Left ventricle myocardium inferior (tissue), 1 donor: ENCODE measurements around the gene KLRF1. TPM values are rescaled to one million over a fixed set of nuclear protein-coding genes. Genes with fewer than 3 reads are reported as not detected.

Source experiments
- DNase-seq: peaks from one replicate; pipeline ENCODE4 v3.0.0-alpha.2; 2020
- H3K27ac ChIP-seq: fragments of 200-600 bp; replicated peaks from 2 replicates; pipeline ENCODE4 v1.8.0; 2021
- H3K27me3 ChIP-seq: fragments of 200-600 bp; 2 replicates; pipeline ENCODE4 v1.8.0; 2021; ENCODE audit warnings: low read depth
- H3K36me3 ChIP-seq: fragments of 200-600 bp; 2 replicates; pipeline ENCODE4 v1.8.0; 2021
- H3K4me1 ChIP-seq: fragments of 200-600 bp; 2 replicates; pipeline ENCODE4 v1.8.0; 2021
- H3K4me3 ChIP-seq: fragments of 200-600 bp; 2 replicates; pipeline ENCODE4 v1.8.0; 2021; ENCODE audit warnings: mild to moderate bottlenecking, moderate library complexity
- H3K9me3 ChIP-seq: fragments of 200-600 bp; replicated peaks from 2 replicates; pipeline ENCODE4 v1.8.0; 2021
- CTCF ChIP-seq: fragments of 200-600 bp; IDR thresholded peaks from 2 replicates; pipeline ENCODE4 v1.8.0; 2021; ENCODE audit warnings: antibody characterized with exemption, mild to moderate bottlenecking, borderline replicate concordance
- intact Hi-C: fragments of 100-400 bp; cut with micrococcal nuclease; formaldehyde crosslinking; loops from one replicate; pipeline ENCODE4 v1.11.0; 2022
- total RNA-seq: library from RNA; stranded (reverse); fragmentation: NEBNext Ultra II Directional; extraction: Animal tissue kit (Norgen Biotek cat#: 25700); gene quantifications from one replicate; pipeline ENCODE4 v1.2.1, GENCODE V29; 2021
- donor health status: DM: no; HTN: yes; CAD: no; lungs with severe emphysema.

Gene KLRF1
- total RNA-seq, 1 donor from 2014 or later = not detected

DNA sequence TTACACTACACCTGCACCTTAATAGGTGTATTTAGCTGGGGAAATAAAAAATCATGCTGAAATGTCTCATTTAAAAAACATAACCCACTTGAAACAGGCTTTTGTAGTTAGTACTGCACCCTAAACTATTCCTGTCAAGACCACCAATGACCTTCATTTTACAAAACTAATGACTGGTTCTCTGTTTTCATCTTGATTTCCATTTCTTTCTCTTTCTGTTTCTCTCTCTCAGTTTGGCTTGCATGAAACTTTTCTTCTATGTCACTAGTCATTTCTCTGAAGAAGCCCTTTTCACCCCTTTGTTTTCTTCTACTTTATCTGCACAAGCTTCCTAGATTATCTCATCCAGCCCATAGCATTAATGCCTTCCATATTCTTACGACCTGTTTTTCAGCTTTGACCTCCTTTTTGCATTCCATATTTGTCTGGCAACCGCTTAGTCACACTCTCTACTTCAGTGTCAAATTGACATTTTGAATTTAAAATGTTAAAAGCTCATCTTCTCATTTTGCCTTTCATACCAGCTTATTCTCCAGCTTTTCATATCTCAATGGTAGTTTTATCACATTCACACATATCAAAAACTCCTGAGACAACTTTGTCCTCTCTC, 32.7 kb upstream of the KLRF1 start:
- no peaks in the 10 kb centered on the region for H3K27me3 ChIP-seq
- H3K9me3 ChIP-seq = peaks cover 8% of the 10 kb centered on the region
- intact Hi-C loops = no loop called here
- no peak for TF ChIP-seq CTCF
- DNase-seq = no peak
- H3K4me1 ChIP-seq = no peaks in the 10 kb centered on the region
- H3K36me3 ChIP-seq = no peaks in the 10 kb centered on the region
- H3K27ac ChIP-seq = no peak overlapping the region
- H3K4me3 ChIP-seq = no peak overlapping the region

DNA sequence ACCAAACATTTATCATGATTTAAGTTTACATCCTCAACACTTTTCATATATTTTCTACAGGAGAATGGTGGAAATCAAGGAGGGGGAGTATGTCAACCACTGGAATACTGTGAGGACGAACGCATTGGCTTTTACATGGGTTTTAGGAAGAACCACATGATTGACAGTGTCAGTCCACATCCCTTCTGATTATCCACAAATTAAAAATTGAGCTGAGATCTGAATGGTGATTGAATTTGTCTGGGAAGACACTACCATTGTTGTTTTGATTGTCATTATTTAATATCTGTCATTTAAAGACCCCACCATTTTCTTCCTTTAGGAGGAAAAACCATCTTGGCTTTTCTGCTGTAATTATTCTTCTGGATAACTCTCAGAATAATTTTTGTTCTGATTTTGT, 31.3 kb upstream of the KLRF1 start:
- H3K27ac ChIP-seq = no peak overlapping the region
- no peaks in the 10 kb centered on the region for H3K27me3 ChIP-seq
- TF ChIP-seq CTCF = no peak
- H3K4me1 ChIP-seq = no peaks in the 10 kb centered on the region
- H3K4me3 ChIP-seq = no peak overlapping the region
- no peaks in the 10 kb centered on the region for H3K9me3 ChIP-seq
- intact Hi-C loops = no loop called here
- no peaks in the 10 kb centered on the region for H3K36me3 ChIP-seq
- no peak for DNase-seq

DNA sequence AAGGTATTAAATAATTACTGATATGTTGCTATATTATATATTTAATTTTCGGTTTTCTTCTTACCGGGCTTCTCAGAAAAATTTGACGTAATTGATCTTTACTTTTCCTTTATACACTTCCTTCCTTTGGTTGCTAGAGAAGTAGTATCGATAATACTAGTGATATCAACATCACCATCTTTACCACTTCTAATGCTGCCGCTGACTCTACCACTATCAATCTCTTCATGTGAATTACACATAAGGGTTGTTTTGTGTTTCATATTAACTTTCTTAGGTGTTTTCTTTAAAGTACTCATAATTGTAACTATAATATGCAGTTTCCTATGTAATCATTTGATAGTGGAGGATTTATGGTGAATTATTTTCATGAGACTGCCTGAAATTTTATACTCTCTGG, 30.9 kb upstream of the KLRF1 start:
- H3K4me1 ChIP-seq = no peaks in the 10 kb centered on the region
- no peaks in the 10 kb centered on the region for H3K36me3 ChIP-seq
- intact Hi-C loops = no loop called here
- H3K27me3 ChIP-seq = no peaks in the 10 kb centered on the region
- DNase-seq = no peak
- H3K4me3 ChIP-seq = no peak overlapping the region
- no peaks in the 10 kb centered on the region for H3K9me3 ChIP-seq
- no peak overlapping the region for H3K27ac ChIP-seq
- no peak for TF ChIP-seq CTCF

DNA sequence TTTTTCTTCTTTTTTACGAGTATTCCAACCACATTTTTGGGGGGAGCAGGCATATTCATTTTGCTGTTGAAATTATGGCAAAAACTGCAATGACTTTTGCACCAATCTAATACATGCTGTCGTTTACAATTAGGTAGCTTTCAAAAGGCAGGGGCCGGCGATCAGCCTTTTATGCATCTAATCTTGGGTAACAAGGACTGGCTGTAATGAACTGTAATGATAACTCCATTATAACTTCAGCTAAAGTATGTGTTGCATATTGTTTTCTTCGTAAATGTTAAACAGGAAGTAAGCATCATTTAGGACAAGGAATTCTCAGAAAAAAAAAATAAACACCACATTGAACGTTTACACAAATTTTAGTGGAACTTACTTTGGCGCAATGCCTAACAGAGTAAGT, 30.3 kb upstream of the KLRF1 start:
- Histone ChIP-seq H3K27me3 (no peaks in the 10 kb centered on the region), H3K36me3 (no peaks in the 10 kb centered on the region), H3K9me3 (no peaks in the 10 kb centered on the region), H3K27ac (no peak overlapping the region), H3K4me1 (no peaks in the 10 kb centered on the region), H3K4me3 (no peak overlapping the region)
- no peak for DNase-seq
- intact Hi-C loops = no loop called here
- TF ChIP-seq CTCF = no peak

- H3K4me3 ChIP-seq = no peak overlapping the region
- DNase-seq = no peak
- H3K27me3 ChIP-seq = no peaks in the 10 kb centered on the region
- H3K4me1 ChIP-seq = no peaks in the 10 kb centered on the region
- H3K27ac ChIP-seq = no peak overlapping the region
- no peaks in the 10 kb centered on the region for H3K9me3 ChIP-seq
- intact Hi-C loops = no loop called here
- peak; percentile 51 for TF ChIP-seq CTCF
- no peaks in the 10 kb centered on the region for H3K36me3 ChIP-seq
Measured at GRCh38 chr12:9797722-9798619, 29.3 kb upstream of the KLRF1 start.
